Peyer's patch (tissue), 4 donors: ENCODE measurements around the gene STK38L. TPM values are rescaled to one million over a fixed set of nuclear protein-coding genes. Genes with fewer than 3 reads are reported as not detected.

ENCODE experiments used
- DNase-seq, 3 donors: peaks; one replicate each; pipeline ENCODE4 v3.0.0-alpha.2; 2017 to 2019
- H3K27ac ChIP-seq, 4 donors: fragments of 200-600 bp; sonication (generic); one replicate each; pipeline ENCODE4 v1.5.1; 2016 to 2019
- H3K27me3 ChIP-seq, 2 donors: fragments of 200-600 bp; sonication (generic); one replicate each; pipeline ENCODE4 v1.5.1; 2019
- H3K36me3 ChIP-seq, 3 donors: fragments of 200-600 bp; sonication (generic); one replicate each; pipeline ENCODE4 v1.5.1; 2016 to 2019
- H3K4me1 ChIP-seq, 4 donors: fragments of 200-600 bp; sonication (generic); one replicate each; pipeline ENCODE4 v1.5.1; 2016 to 2019
- H3K4me3 ChIP-seq, 4 donors: fragments of 200-600 bp; sonication (generic); 1 replicate in 3 of 4; 2 replicates in 1 of 4; pipeline ENCODE4 v1.5.1; 2016 to 2019; ENCODE audit warnings: mild to moderate bottlenecking in 1 of 4
- H3K9me3 ChIP-seq, 4 donors: fragments of 200-600 bp; sonication (generic); one replicate each; pipeline ENCODE4 v1.5.1; 2016 to 2019; ENCODE audit warnings: mild to moderate bottlenecking in 1 of 4
- POLR2A ChIP-seq, 2 donors: fragments of 450-650 bp; IDR thresholded peaks; one replicate each; pipeline ENCODE4 v1.5.1; 2017; ENCODE audit warnings: antibody characterized with exemption in 2 of 2, mild to moderate bottlenecking in 2 of 2, moderate library complexity in 2 of 2
- total RNA-seq, 4 donors: library from RNA; depleted of rRNA; stranded (reverse); fragments of >200 nt; gene quantifications; one replicate each; pipeline ENCODE4 v1.1.0, GENCODE V29; 2016
- TF ChIP-seq, protein P1 (sequence below), 6 experiments: fragments of 450-650 bp in 4 of 6; fragments of 200-600 bp in 2 of 6; sonication (generic) in 1 of 6; IDR thresholded peaks; one replicate each; pipeline ENCODE4 v1.5.1; 2017 to 2019; ENCODE audit warnings: antibody characterized with exemption in 6 of 6, mild to moderate bottlenecking in 3 of 6, moderate library complexity in 1 of 6

The STK38L gene
- total RNA-seq, 4 donors from 2014 or later: 19.6 to 33.0 (median 22.1) TPM

DNA sequence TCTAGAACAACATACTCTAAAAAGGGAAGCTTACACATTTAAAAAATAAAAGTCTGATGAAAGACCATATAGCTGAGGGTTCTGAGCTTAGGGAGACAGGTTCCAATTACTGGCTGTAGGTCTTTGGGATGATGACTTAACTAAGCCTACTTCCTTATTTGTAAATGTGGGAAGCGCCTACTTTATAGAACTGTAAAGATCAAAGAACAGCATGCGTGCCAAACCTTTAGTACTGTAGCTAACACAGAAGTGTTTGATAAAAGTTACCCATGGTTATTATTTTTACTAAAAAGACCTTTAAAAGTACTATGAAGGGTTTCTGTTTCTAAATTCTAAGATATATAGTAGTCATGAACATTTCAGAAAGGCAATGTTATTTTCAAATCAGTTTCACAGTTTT is 35.7 kb downstream of the STK38L start:
- Histone ChIP-seq H3K4me1 (peaks cover 0 to 44% (median 0%) of the 10 kb centered on the region in 4 donors), H3K27ac (peak overlapping the region in 2 of 4 donors; percentile 3 to 67), H3K27me3 (no peaks in the 10 kb centered on the region), H3K9me3 (no peaks in the 10 kb centered on the region), H3K36me3 (no peaks in the 10 kb centered on the region), H3K4me3 (no peak overlapping the region)
- no peak for DNase-seq
- TF ChIP-seq POLR2A (IDR thresholded peaks at IDR 0.05): no peak
- TF ChIP-seq, protein P1, sequence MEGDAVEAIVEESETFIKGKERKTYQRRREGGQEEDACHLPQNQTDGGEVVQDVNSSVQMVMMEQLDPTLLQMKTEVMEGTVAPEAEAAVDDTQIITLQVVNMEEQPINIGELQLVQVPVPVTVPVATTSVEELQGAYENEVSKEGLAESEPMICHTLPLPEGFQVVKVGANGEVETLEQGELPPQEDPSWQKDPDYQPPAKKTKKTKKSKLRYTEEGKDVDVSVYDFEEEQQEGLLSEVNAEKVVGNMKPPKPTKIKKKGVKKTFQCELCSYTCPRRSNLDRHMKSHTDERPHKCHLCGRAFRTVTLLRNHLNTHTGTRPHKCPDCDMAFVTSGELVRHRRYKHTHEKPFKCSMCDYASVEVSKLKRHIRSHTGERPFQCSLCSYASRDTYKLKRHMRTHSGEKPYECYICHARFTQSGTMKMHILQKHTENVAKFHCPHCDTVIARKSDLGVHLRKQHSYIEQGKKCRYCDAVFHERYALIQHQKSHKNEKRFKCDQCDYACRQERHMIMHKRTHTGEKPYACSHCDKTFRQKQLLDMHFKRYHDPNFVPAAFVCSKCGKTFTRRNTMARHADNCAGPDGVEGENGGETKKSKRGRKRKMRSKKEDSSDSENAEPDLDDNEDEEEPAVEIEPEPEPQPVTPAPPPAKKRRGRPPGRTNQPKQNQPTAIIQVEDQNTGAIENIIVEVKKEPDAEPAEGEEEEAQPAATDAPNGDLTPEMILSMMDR (IDR thresholded peaks at IDR 0.05): no peak

DNA sequence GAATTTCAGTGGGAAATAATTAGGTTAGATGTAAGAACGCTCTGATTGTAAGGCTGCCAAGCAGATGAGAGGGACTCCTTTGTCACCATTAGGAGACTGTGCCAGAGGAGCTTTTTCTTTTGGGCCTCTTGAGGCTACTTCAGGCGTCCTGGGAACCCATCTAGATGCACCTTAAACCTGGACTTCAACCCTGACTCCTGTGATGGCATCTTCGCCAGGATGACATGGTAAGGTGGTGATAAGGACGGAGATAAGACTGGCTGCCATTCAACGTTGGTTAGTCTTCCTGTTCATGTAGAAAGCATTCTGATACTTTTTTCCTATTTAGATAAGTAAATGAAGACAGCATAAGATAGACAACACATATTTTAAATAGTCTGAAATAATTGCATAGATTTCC is 36.3 kb downstream of the STK38L start:
- peak overlapping the region in 2 of 4 donors; percentile 67 to 72 for H3K27ac ChIP-seq
- H3K4me3 ChIP-seq: no peak overlapping the region
- no peaks in the 10 kb centered on the region for H3K9me3 ChIP-seq
- peaks cover 0 to 50% (median 0%) of the 10 kb centered on the region in 4 donors for H3K4me1 ChIP-seq
- H3K36me3 ChIP-seq: no peaks in the 10 kb centered on the region
- TF ChIP-seq POLR2A (IDR thresholded peaks at IDR 0.05): no peak
- TF ChIP-seq, protein P1 (IDR thresholded peaks at IDR 0.05): no peak
- no peaks in the 10 kb centered on the region for H3K27me3 ChIP-seq
- peak in 2 of 3 donors; percentile 55 to 79 for DNase-seq

DNA sequence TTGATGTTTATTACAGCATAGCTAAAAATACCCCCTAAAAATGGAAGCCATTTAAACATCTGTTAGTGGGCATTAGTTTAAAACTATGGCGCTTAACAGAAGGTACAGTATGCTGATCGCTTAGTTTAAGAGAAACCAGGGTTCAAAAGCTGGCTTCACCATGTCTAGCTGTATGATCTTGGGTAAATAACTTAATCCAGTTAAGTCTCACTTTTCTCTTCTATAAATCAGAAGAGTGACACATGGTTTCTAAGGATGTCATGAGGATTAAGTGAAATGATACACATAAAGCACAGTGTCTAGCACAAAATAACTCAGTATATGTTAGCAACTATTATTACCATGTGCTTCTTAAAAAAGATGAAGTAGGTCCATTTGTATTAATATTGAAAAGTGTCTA is 38.7 kb downstream of the STK38L start:
- DNase-seq: no peak
- Histone ChIP-seq H3K27ac (no peak overlapping the region), H3K27me3 (no peaks in the 10 kb centered on the region), H3K9me3 (no peaks in the 10 kb centered on the region), H3K4me1 (peaks cover 0 to 45% (median 0%) of the 10 kb centered on the region in 4 donors), H3K4me3 (no peak overlapping the region), H3K36me3 (no peaks in the 10 kb centered on the region)
- TF ChIP-seq, protein P1 (IDR thresholded peaks at IDR 0.05): no peak
- TF ChIP-seq POLR2A (IDR thresholded peaks at IDR 0.05): no peak

- Histone ChIP-seq H3K4me3 (no peak overlapping the region), H3K36me3 (no peaks in the 10 kb centered on the region), H3K4me1 (peaks cover 0 to 36% (median 0%) of the 10 kb centered on the region in 4 donors), H3K27ac (no peak overlapping the region), H3K27me3 (no peaks in the 10 kb centered on the region), H3K9me3 (no peaks in the 10 kb centered on the region)
- TF ChIP-seq POLR2A (IDR thresholded peaks at IDR 0.05): no peak
- DNase-seq: no peak
Observed at GRCh38 chr12:27284021-27284420, 39.9 kb downstream of the STK38L start.

GRCh38 chr12:27284751-27285150 is 40.7 kb downstream of the STK38L start:
- Histone ChIP-seq H3K9me3 (no peaks in the 10 kb centered on the region), H3K4me1 (peaks cover 0 to 35% (median 0%) of the 10 kb centered on the region in 4 donors), H3K36me3 (no peaks in the 10 kb centered on the region), H3K27ac (peak overlapping the region in 1 of 4 donors; percentile 3), H3K27me3 (no peaks in the 10 kb centered on the region), H3K4me3 (no peak overlapping the region)
- TF ChIP-seq POLR2A (IDR thresholded peaks at IDR 0.05): no peak
- TF ChIP-seq, protein P1 (IDR thresholded peaks at IDR 0.05): no peak
- DNase-seq: no peak

DNA sequence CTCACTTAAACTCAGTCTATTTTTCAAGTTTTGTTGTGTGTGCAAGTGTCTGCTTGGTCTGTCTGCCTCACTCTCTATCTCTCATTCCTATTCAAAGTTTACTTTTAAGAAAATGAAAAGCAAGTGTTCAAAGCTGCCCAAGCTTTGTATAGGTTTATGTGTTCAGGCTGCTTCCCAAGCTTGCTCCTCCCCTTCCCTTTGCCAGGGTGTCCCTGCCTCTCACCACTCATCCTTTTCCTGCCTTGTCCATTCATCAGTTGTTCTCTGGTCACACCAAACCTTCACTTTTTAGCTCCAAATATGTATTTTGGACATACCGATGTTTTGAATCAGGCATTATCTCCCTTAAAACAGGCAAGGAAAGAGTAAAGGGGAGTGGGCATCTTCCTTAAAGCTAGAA is 41.3 kb downstream of the STK38L start:
- H3K4me3 ChIP-seq: no peak overlapping the region
- no peaks in the 10 kb centered on the region for H3K9me3 ChIP-seq
- DNase-seq: no peak
- TF ChIP-seq, protein P1 (IDR thresholded peaks at IDR 0.05): no peak
- TF ChIP-seq POLR2A (IDR thresholded peaks at IDR 0.05): no peak
- H3K4me1 ChIP-seq: peaks cover 0 to 35% (median 0%) of the 10 kb centered on the region in 4 donors
- H3K27ac ChIP-seq: peak overlapping the region in 2 of 4 donors; percentile 3 to 9
- H3K36me3 ChIP-seq: no peaks in the 10 kb centered on the region
- no peaks in the 10 kb centered on the region for H3K27me3 ChIP-seq
